Neural progenitor cell (in vitro differentiated cells): ENCODE data around the gene CAST. TPM values are rescaled to one million over a fixed set of nuclear protein-coding genes. Genes with fewer than 3 reads are reported as not detected.

ENCODE experiments used
- DNase-seq: peaks from one replicate; pipeline ENCODE4 v3.0.0-alpha.2; 2016; ENCODE audit warnings: low spot score
- H2AFZ ChIP-seq: fragments of 200-600 bp; sonication (generic); replicated peaks from 2 replicates; pipeline ENCODE4 v1.6.1; 2016; ENCODE audit warnings: antibody characterized with exemption
- H3F3A ChIP-seq: fragments of 200-600 bp; sonication (generic); 2 replicates; pipeline ENCODE4 v1.6.1; 2016; ENCODE audit warnings: antibody characterized with exemption, low read depth
- H3K27ac ChIP-seq: fragments of 200-600 bp; sonication (generic); 2 replicates; pipeline ENCODE4 v1.5.1; 2016; ENCODE audit warnings: mild to moderate bottlenecking
- H3K27me3 ChIP-seq: fragments of 200-600 bp; sonication (generic); 2 replicates; pipeline ENCODE4 v1.6.1; 2016; ENCODE audit warnings: mild to moderate bottlenecking, moderate library complexity
- H3K36me3 ChIP-seq: fragments of 200-600 bp; sonication (generic); 2 replicates; pipeline ENCODE4 v1.5.1; 2016
- H3K4me1 ChIP-seq: fragments of 200-600 bp; sonication (generic); 2 replicates; pipeline ENCODE4 v1.6.1; 2016; ENCODE audit warnings: mixed run types
- H3K4me2 ChIP-seq: fragments of 200-600 bp; sonication (generic); 2 replicates; pipeline ENCODE4 v1.6.1; 2016
- H3K4me3 ChIP-seq: fragments of 200-600 bp; sonication (generic); 2 replicates; pipeline ENCODE4 v1.5.1; 2016
- H3K79me2 ChIP-seq: fragments of 200-600 bp; sonication (generic); 2 replicates; pipeline ENCODE4 v1.6.1; 2016; ENCODE audit warnings: low read depth
- H3K9ac ChIP-seq: fragments of 200-600 bp; sonication (generic); 2 replicates; pipeline ENCODE4 v1.6.1; 2016
- H3K9me3 ChIP-seq: fragments of 200-600 bp; sonication (generic); 2 replicates; pipeline ENCODE4 v1.5.1; 2016; ENCODE audit warnings: low read depth
- H4K20me1 ChIP-seq: fragments of 200-600 bp; sonication (generic); 2 replicates; pipeline ENCODE4 v1.6.1; 2016; ENCODE audit warnings: low read depth
- H3K27ac Mint-ChIP-seq: 3 replicates; pipeline ENCODE4 v1.8.0; 2021; ENCODE audit warnings: mixed read lengths
- H3K27me3 Mint-ChIP-seq: 2 replicates; pipeline ENCODE4 v1.8.0; 2022; ENCODE audit warnings: low read depth, mild to moderate bottlenecking, inconsistent platforms, moderate library complexity, mixed read lengths; ENCODE audit not compliant: insufficient read depth
- H3K36me3 Mint-ChIP-seq: 3 replicates; pipeline ENCODE4 v1.8.0; 2021; ENCODE audit warnings: mixed read lengths
- H3K4me1 Mint-ChIP-seq: 3 replicates; pipeline ENCODE4 v1.8.0; 2021; ENCODE audit warnings: mixed read lengths
- H3K4me3 Mint-ChIP-seq: 3 replicates; pipeline ENCODE4 v1.8.0; 2021; ENCODE audit warnings: mild to moderate bottlenecking, moderate library complexity, mixed read lengths
- H3K9me3 Mint-ChIP-seq: 3 replicates; pipeline ENCODE4 v1.8.0; 2020; ENCODE audit warnings: mixed read lengths
- CTCF ChIP-seq: fragments of 200-600 bp; sonication (generic); IDR thresholded peaks from 2 replicates; pipeline ENCODE4 v1.5.1; 2017; ENCODE audit warnings: antibody characterized with exemption, mild to moderate bottlenecking
- EZH2 ChIP-seq: fragments of 200-600 bp; sonication (generic); IDR thresholded peaks from 2 replicates; pipeline ENCODE4 v1.6.1; 2017; ENCODE audit warnings: antibody characterized with exemption, mild to moderate bottlenecking, moderate library complexity
- EZH2phosphoT487 ChIP-seq: fragments of 200-600 bp; sonication (generic); IDR thresholded peaks from 2 replicates; pipeline ENCODE4 v1.6.1; 2017; ENCODE audit warnings: antibody characterized with exemption
- total RNA-seq: library from RNA; depleted of rRNA; stranded (reverse); fragments of >200 nt; gene quantifications from 2 replicates; pipeline ENCODE4 v1.2.3, GENCODE V29; 2015; ENCODE audit warnings: low replicate concordance

CAST gene
- total RNA-seq, 1 donor from 2014 or later: 64.6 TPM

- H3K27ac ChIP-seq: no peak overlapping the region
- no peaks in the 10 kb centered on the region for H3K27me3 ChIP-seq
- Mint-ChIP-seq H3K36me3 (peaks cover 9% of the 10 kb centered on the region), H3K27me3 (peaks cover 5% of the 10 kb centered on the region), H3K9me3 (peaks cover 2% of the 10 kb centered on the region), H3K4me1 (peaks cover 3% of the 10 kb centered on the region), H3K4me3 (no peak overlapping the region), H3K27ac (no peak overlapping the region)
- H4K20me1 ChIP-seq: no peaks in the 10 kb centered on the region
- no peak for TF ChIP-seq EZH2phosphoT487
- no peak for TF ChIP-seq CTCF
- no peak for TF ChIP-seq EZH2
- no peak overlapping the region for H3K4me3 ChIP-seq
- H3K9me3 ChIP-seq: no peaks in the 10 kb centered on the region
- H3K9ac ChIP-seq: no peak overlapping the region
- H2AFZ ChIP-seq: no peak overlapping the region
- DNase-seq: no peak
- H3K79me2 ChIP-seq: no peaks in the 10 kb centered on the region
- no peaks in the 10 kb centered on the region for H3K4me1 ChIP-seq
- H3F3A ChIP-seq: no peaks in the 10 kb centered on the region
- no peak overlapping the region for H3K4me2 ChIP-seq
- no peaks in the 10 kb centered on the region for H3K36me3 ChIP-seq
These were observed 67.0 kb downstream of the CAST start for GRCh38 chr5:96729156-96729555.

- H3K27me3 Mint-ChIP-seq: peaks cover 5% of the 10 kb centered on the region
- no peak overlapping the region for H3K27ac Mint-ChIP-seq
- peaks cover 2% of the 10 kb centered on the region for H3K9me3 Mint-ChIP-seq
- Histone ChIP-seq H3K79me2 (no peaks in the 10 kb centered on the region), H3K4me2 (no peak overlapping the region), H3K4me1 (no peaks in the 10 kb centered on the region), H2AFZ (no peak overlapping the region), H3K36me3 (no peaks in the 10 kb centered on the region), H3K9ac (no peak overlapping the region), H3F3A (no peaks in the 10 kb centered on the region), H3K4me3 (no peak overlapping the region), H3K27me3 (no peaks in the 10 kb centered on the region), H3K27ac (no peak overlapping the region), H4K20me1 (no peaks in the 10 kb centered on the region), H3K9me3 (no peaks in the 10 kb centered on the region)
- H3K36me3 Mint-ChIP-seq: peaks cover 8% of the 10 kb centered on the region
- TF ChIP-seq EZH2phosphoT487 (no peak), CTCF (no peak), EZH2 (no peak)
- H3K4me1 Mint-ChIP-seq: peaks cover 5% of the 10 kb centered on the region
- H3K4me3 Mint-ChIP-seq: no peak overlapping the region
- DNase-seq: no peak
These were observed 68.4 kb downstream of the CAST start for GRCh38 chr5:96730586-96730985.

- Histone ChIP-seq H3K27ac (no peak overlapping the region), H3K36me3 (no peaks in the 10 kb centered on the region), H2AFZ (no peak overlapping the region), H3K79me2 (no peaks in the 10 kb centered on the region), H3K27me3 (no peaks in the 10 kb centered on the region), H3K4me1 (no peaks in the 10 kb centered on the region), H4K20me1 (no peaks in the 10 kb centered on the region), H3K9me3 (no peaks in the 10 kb centered on the region), H3K4me3 (no peak overlapping the region), H3F3A (no peaks in the 10 kb centered on the region), H3K4me2 (no peak overlapping the region), H3K9ac (no peak overlapping the region)
- H3K9me3 Mint-ChIP-seq: peaks cover 2% of the 10 kb centered on the region
- H3K36me3 Mint-ChIP-seq: peaks cover 15% of the 10 kb centered on the region
- H3K4me1 Mint-ChIP-seq: peaks cover 5% of the 10 kb centered on the region
- TF ChIP-seq EZH2phosphoT487 (no peak), CTCF (no peak), EZH2 (no peak)
- no peak for DNase-seq
- no peak overlapping the region for H3K27ac Mint-ChIP-seq
- no peak overlapping the region for H3K4me3 Mint-ChIP-seq
- peaks cover 5% of the 10 kb centered on the region for H3K27me3 Mint-ChIP-seq
These were observed 71.8 kb downstream of the CAST start for GRCh38 chr5:96733771-96734500.
